Calu3 (cell line): ENCODE data around the gene CDH13. TPM values are rescaled to one million over a fixed set of nuclear protein-coding genes. Genes with fewer than 3 reads are reported as not detected.

Source experiments
- BruUV-seq: library from RNA; stranded (reverse); fragments of 400-500 nt; replicated peaks from 2 replicates; lab custom pipeline; 2021; lab: Mats Ljungman, UMichigan
- CTCF ChIA-PET: fragments of 300-600 bp; sonication (Branson Sonifier 250); formaldehyde crosslinking; loops from one replicate; lab custom pipeline; 2022; ENCODE audit warnings: antibody characterized with exemption; lab: Charles Lee
- DNase-seq: peaks from one replicate; pipeline ENCODE4 v3.0.0; 2022
- H3K27ac Mint-ChIP-seq: one replicate; pipeline ENCODE4 v1.8.0; 2022; ENCODE audit warnings: mixed read lengths; ENCODE audit not compliant: unreplicated experiment
- H3K27me3 Mint-ChIP-seq: one replicate; pipeline ENCODE4 v1.8.0; 2022; ENCODE audit warnings: mixed read lengths; ENCODE audit not compliant: unreplicated experiment
- H3K36me3 Mint-ChIP-seq: one replicate; pipeline ENCODE4 v1.8.0; 2022; ENCODE audit warnings: mild to moderate bottlenecking, moderate library complexity, mixed read lengths; ENCODE audit not compliant: insufficient read depth, unreplicated experiment
- H3K4me1 Mint-ChIP-seq: one replicate; pipeline ENCODE4 v1.8.0; 2022; ENCODE audit warnings: mild to moderate bottlenecking, low read depth, mixed read lengths; ENCODE audit not compliant: unreplicated experiment
- H3K4me3 Mint-ChIP-seq: one replicate; pipeline ENCODE4 v1.8.0; 2022; ENCODE audit warnings: mild to moderate bottlenecking, low read depth, moderate library complexity, mixed read lengths; ENCODE audit not compliant: unreplicated experiment
- H3K9me3 Mint-ChIP-seq: one replicate; pipeline ENCODE4 v1.8.0; 2022; ENCODE audit warnings: low read depth, mixed read lengths; ENCODE audit not compliant: unreplicated experiment
- CTCF ChIP-seq: fragments of 200-600 bp; IDR thresholded peaks from one replicate; pipeline ENCODE4 v1.8.0; 2022; ENCODE audit warnings: antibody characterized with exemption; ENCODE audit not compliant: unreplicated experiment
- intact Hi-C: fragments of 100-400 bp; cut with micrococcal nuclease; formaldehyde crosslinking; loops from one replicate; pipeline ENCODE4 v1.10.0; 2022; ENCODE audit not compliant: unreplicated experiment
- total RNA-seq: library from RNA; stranded (reverse); gene quantifications from 2 replicates; pipeline ENCODE4 v1.2.3, GENCODE V29; 2022

Gene CDH13
- total RNA-seq, 1 experiment from 2014 or later: not detected

GRCh38 chr16:83626676-83627075 is 999.9 kb downstream of the CDH13 start:
- Mint-ChIP-seq H3K27me3 (peaks cover 45% of the 10 kb centered on the region), H3K4me1 (no peaks in the 10 kb centered on the region), H3K36me3 (no peaks in the 10 kb centered on the region), H3K9me3 (no peaks in the 10 kb centered on the region), H3K27ac (no peak overlapping the region), H3K4me3 (no peak overlapping the region)
- BruUV-seq: no TSS peak
- intact Hi-C loops: no loop called here
- no peak for DNase-seq
- TF ChIP-seq CTCF: no peak
- CTCF ChIA-PET: no interaction called here

GRCh38 chr16:83627996-83628395 is 1001.2 kb downstream of the CDH13 start:
- H3K4me3 Mint-ChIP-seq: no peak overlapping the region
- no peak for DNase-seq
- H3K27me3 Mint-ChIP-seq: peaks cover 57% of the 10 kb centered on the region
- no peaks in the 10 kb centered on the region for H3K9me3 Mint-ChIP-seq
- TF ChIP-seq CTCF: no peak
- no TSS peak for BruUV-seq
- H3K36me3 Mint-ChIP-seq: no peaks in the 10 kb centered on the region
- H3K4me1 Mint-ChIP-seq: no peaks in the 10 kb centered on the region
- intact Hi-C loops: no loop called here
- no peak overlapping the region for H3K27ac Mint-ChIP-seq
- CTCF ChIA-PET: no interaction called here

- no peak for DNase-seq
- intact Hi-C loops: no loop called here
- CTCF ChIA-PET: no interaction called here
- H3K27ac Mint-ChIP-seq: no peak overlapping the region
- no peaks in the 10 kb centered on the region for H3K4me1 Mint-ChIP-seq
- BruUV-seq: no TSS peak
- H3K27me3 Mint-ChIP-seq: peaks cover 45% of the 10 kb centered on the region
- no peaks in the 10 kb centered on the region for H3K9me3 Mint-ChIP-seq
- H3K4me3 Mint-ChIP-seq: no peak overlapping the region
- no peaks in the 10 kb centered on the region for H3K36me3 Mint-ChIP-seq
- no peak for TF ChIP-seq CTCF
These were observed 1002.7 kb downstream of the CDH13 start for GRCh38 chr16:83629426-83629825.

- CTCF ChIA-PET: no interaction called here
- DNase-seq: no peak
- no peaks in the 10 kb centered on the region for H3K4me1 Mint-ChIP-seq
- H3K27ac Mint-ChIP-seq: no peak overlapping the region
- H3K36me3 Mint-ChIP-seq: no peaks in the 10 kb centered on the region
- TF ChIP-seq CTCF: no peak
- peaks cover 41% of the 10 kb centered on the region for H3K27me3 Mint-ChIP-seq
- no peaks in the 10 kb centered on the region for H3K9me3 Mint-ChIP-seq
- no peak overlapping the region for H3K4me3 Mint-ChIP-seq
- intact Hi-C loops: no loop called here
- BruUV-seq: no TSS peak
These were observed 1003.1 kb downstream of the CDH13 start for GRCh38 chr16:83629836-83630235.
